PC-3 (cell line): Measurements from ENCODE around the gene SART3. TPM values are rescaled to one million over a fixed set of nuclear protein-coding genes. Genes with fewer than 3 reads are reported as not detected.
A peak's percentile ranks its signal among the peaks of the same experiment; 100 is the strongest.

Experiments used
- ATAC-seq: fragments of 200-7000 bp; cut with Tn5 transposase; 2 replicates; pipeline ENCODE4 v1.9.1; 2020; ENCODE audit warnings: mild to moderate bottlenecking, moderate library complexity
- BruUV-seq: library from RNA; stranded (reverse); fragments of 400-500 nt; replicated peaks from 2 replicates; lab custom pipeline; 2021; lab: Mats Ljungman, UMichigan
- CTCF ChIA-PET: fragments of 300-600 bp; sonication (Branson Sonifier 250); formaldehyde crosslinking; loops from one replicate; lab custom pipeline; 2022; ENCODE audit warnings: antibody characterized with exemption; lab: Charles Lee
- POLR2A ChIA-PET: fragments of 300-600 bp; sonication (Branson Sonifier 250); formaldehyde crosslinking; loops from one replicate; lab custom pipeline; 2022; ENCODE audit warnings: antibody characterized with exemption; ENCODE audit not compliant: unreplicated experiment; lab: Charles Lee
- DNase-seq: peaks from one replicate; pipeline ENCODE4 v3.0.0-alpha.2; 2015
- H2AFZ ChIP-seq: fragments of 300-600 bp; sonication (generic); 2 replicates; pipeline ENCODE4 v1.6.0; 2016; ENCODE audit warnings: antibody characterized with exemption, low read length
- H3F3A ChIP-seq: fragments of 300-600 bp; sonication (generic); one replicate; pipeline ENCODE4 v1.6.0; 2017; ENCODE audit warnings: antibody characterized with exemption, low read length, control low read depth, mild to moderate bottlenecking; ENCODE audit not compliant: unreplicated experiment
- H3K27ac ChIP-seq: fragments of 300-600 bp; sonication (generic); 2 replicates; pipeline ENCODE4 v1.5.1; 2016; ENCODE audit warnings: mild to moderate bottlenecking, low read length
- H3K27me3 ChIP-seq: fragments of 300-600 bp; sonication (generic); 2 replicates; pipeline ENCODE4 v1.6.1; 2016; ENCODE audit warnings: low read length, mixed read lengths
- H3K36me3 ChIP-seq: fragments of 300-600 bp; sonication (generic); 2 replicates; pipeline ENCODE4 v1.6.1; 2016; ENCODE audit warnings: low read depth, mixed run types, low read length, mixed read lengths
- H3K4me1 ChIP-seq: fragments of 300-600 bp; sonication (generic); 2 replicates; pipeline ENCODE4 v1.5.1; 2016; ENCODE audit warnings: low read length; ENCODE audit not compliant: insufficient read depth
- H3K4me2 ChIP-seq: fragments of 300-600 bp; sonication (generic); 2 replicates; pipeline ENCODE4 v1.6.0; 2016; ENCODE audit warnings: low read length
- H3K4me3 ChIP-seq: fragments of 300-600 bp; sonication (generic); 2 replicates; pipeline ENCODE4 v1.5.1; 2016; ENCODE audit warnings: mild to moderate bottlenecking, low read length, mixed read lengths
- H3K79me2 ChIP-seq: fragments of 300-600 bp; sonication (generic); 2 replicates; pipeline ENCODE4 v1.6.1; 2017; ENCODE audit warnings: low read length, mixed read lengths
- H3K9ac ChIP-seq: fragments of 300-600 bp; sonication (generic); 2 replicates; pipeline ENCODE4 v1.6.0; 2016; ENCODE audit warnings: mild to moderate bottlenecking, low read length
- H3K9me2 ChIP-seq: fragments of 300-600 bp; sonication (generic); replicated peaks from 2 replicates; pipeline ENCODE4 v1.6.1; 2016; ENCODE audit warnings: mixed run types, low read length, mixed read lengths
- H3K9me3 ChIP-seq: fragments of 300-600 bp; sonication (generic); 2 replicates; pipeline ENCODE4 v1.6.1; 2016; ENCODE audit warnings: low read length, mixed read lengths
- H4K20me1 ChIP-seq: fragments of 300-600 bp; sonication (generic); 2 replicates; pipeline ENCODE4 v1.6.1; 2016; ENCODE audit warnings: low read length, mixed read lengths
- CTCF ChIP-seq: fragments of 300-600 bp; sonication (generic); conservative IDR thresholded peaks from 2 replicates; pipeline ENCODE4 v1.5.1; 2017; ENCODE audit warnings: antibody characterized with exemption, low read depth, mild to moderate bottlenecking, low read length
- EZH2 ChIP-seq: fragments of 300-600 bp; sonication (generic); IDR thresholded peaks from one replicate; pipeline ENCODE4 v1.6.1; 2017; ENCODE audit warnings: antibody characterized with exemption, mild to moderate bottlenecking, low read length; ENCODE audit not compliant: unreplicated experiment
- EZH2phosphoT487 ChIP-seq: fragments of 300-600 bp; sonication (generic); IDR thresholded peaks from 2 replicates; pipeline ENCODE4 v1.6.1; 2018; ENCODE audit warnings: mild to moderate bottlenecking, antibody characterized with exemption, low read length, borderline replicate concordance
- intact Hi-C: fragments of 100-400 bp; cut with micrococcal nuclease; formaldehyde crosslinking; loops from 2 replicates; pipeline ENCODE4 v1.9.0; 2023
- total RNA-seq: library from RNA; depleted of rRNA; stranded (reverse); fragments of >200 nt; gene quantifications from 2 replicates; pipeline ENCODE4 v1.2.3, GENCODE V29; 2014

SART3 gene
- total RNA-seq, 1 experiment from 2014 or later, result 165 TPM

GRCh38 chr12:108507971-108508642 lies 52.9 kb downstream of the SART3 start:
- no peaks in the 10 kb centered on the region for H3F3A ChIP-seq
- no peak overlapping the region for H3K4me3 ChIP-seq
- no peaks in the 10 kb centered on the region for H3K9me2 ChIP-seq
- H3K4me2 ChIP-seq, result no peak overlapping the region
- H3K9ac ChIP-seq, result no peak overlapping the region
- BruUV-seq, result no TSS peak
- no peaks in the 10 kb centered on the region for H3K36me3 ChIP-seq
- peaks cover 7% of the 10 kb centered on the region; the same call in 1 of the 2 replicates for H3K9me3 ChIP-seq
- H4K20me1 ChIP-seq, result no peaks in the 10 kb centered on the region
- CTCF ChIA-PET, result no interaction called here
- POLR2A ChIA-PET, result no interaction called here
- intact Hi-C loops, result no loop called here
- TF ChIP-seq EZH2phosphoT487 (no peak), CTCF (no peak), EZH2 (no peak)
- H2AFZ ChIP-seq, result no peak overlapping the region
- DNase-seq (peak; percentile 86), ATAC-seq (peak; percentile 87)
- H3K27ac ChIP-seq, result peak overlapping the region; percentile 18
- peaks cover 8% of the 10 kb centered on the region; the same call in 1 of the 2 replicates for H3K4me1 ChIP-seq
- no peaks in the 10 kb centered on the region for H3K79me2 ChIP-seq
- 0 out of 2 replicates have a peak, but pooled peaks cover 5% of the 10 kb centered on the region for H3K27me3 ChIP-seq

DNA sequence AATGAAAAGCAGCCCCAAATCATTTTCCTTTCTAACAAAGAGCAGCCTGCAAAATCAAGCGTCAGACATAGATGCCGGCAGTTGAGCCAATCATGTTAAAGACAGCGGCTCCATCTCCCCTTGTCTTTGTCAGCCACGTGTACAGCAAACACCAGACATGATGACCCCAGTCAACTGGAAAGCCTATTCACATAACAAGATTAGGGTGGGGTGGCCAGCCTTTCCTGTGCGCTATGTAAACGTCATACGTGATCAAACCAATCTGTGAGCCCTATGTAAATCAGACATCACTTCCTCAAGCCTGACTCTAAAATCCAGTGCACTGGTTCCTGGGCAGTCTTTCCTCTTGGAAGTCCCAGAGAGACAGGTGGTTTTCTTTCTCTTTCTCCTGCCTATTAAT lies 55.8 kb downstream of the SART3 start:
- ChIA-PET POLR2A (no interaction called here), CTCF (no interaction called here)
- Histone ChIP-seq H3F3A (no peaks in the 10 kb centered on the region), H3K4me2 (no peak overlapping the region), H2AFZ (no peak overlapping the region), H3K27me3 (peaks cover 5% of the 10 kb centered on the region; the same call in 1 of the 2 replicates), H3K9me2 (no peaks in the 10 kb centered on the region), H3K27ac (no peak overlapping the region), H3K79me2 (no peaks in the 10 kb centered on the region), H3K4me3 (no peak overlapping the region), H3K9ac (no peak overlapping the region), H3K9me3 (peaks cover 12% of the 10 kb centered on the region; the same call in 1 of the 2 replicates), H3K4me1 (peaks cover 4% of the 10 kb centered on the region; the same call in 1 of the 2 replicates), H4K20me1 (no peaks in the 10 kb centered on the region), H3K36me3 (no peaks in the 10 kb centered on the region)
- TF ChIP-seq EZH2 (no peak), EZH2phosphoT487 (no peak), CTCF (no peak)
- DNase-seq, result no peak
- no TSS peak for BruUV-seq
- ATAC-seq, result no peak
- intact Hi-C loops, result no loop called here

- Histone ChIP-seq H3K4me2 (no peak overlapping the region), H3K79me2 (no peaks in the 10 kb centered on the region), H3K4me3 (no peak overlapping the region), H3K9me2 (no peaks in the 10 kb centered on the region), H3K36me3 (no peaks in the 10 kb centered on the region), H3F3A (no peaks in the 10 kb centered on the region), H4K20me1 (no peaks in the 10 kb centered on the region), H3K27me3 (peaks cover 13% of the 10 kb centered on the region; the same call in 1 of the 2 replicates), H3K9me3 (peaks cover 12% of the 10 kb centered on the region; the same call in 1 of the 2 replicates), H2AFZ (no peak overlapping the region), H3K4me1 (no peaks in the 10 kb centered on the region), H3K9ac (no peak overlapping the region), H3K27ac (no peak overlapping the region)
- ChIA-PET CTCF (no interaction called here), POLR2A (no interaction called here)
- ATAC-seq (no peak), DNase-seq (no peak)
- no TSS peak for BruUV-seq
- TF ChIP-seq EZH2phosphoT487 (no peak), CTCF (no peak), EZH2 (no peak)
- intact Hi-C loops, result no loop called here
Measured at GRCh38 chr12:108502922-108503321, 58.1 kb downstream of the SART3 start.
